ENCODE results near the gene HOXB8. TPM values are rescaled to one million over a fixed set of nuclear protein-coding genes. Genes with fewer than 3 reads are reported as not detected.

HOXB8 gene
- total and polyA plus RNA-seq, 2 experiments from 2014 or later: not detected

GRCh38 chr17:48621410-48622392 is 6.6 kb upstream of the HOXB8 start (continued):
- TF ChIP-seq REST (IDR thresholded peaks at IDR 0.05; ENCODE audit: unreplicated experiment): no peak
- TF ChIP-seq CREB1 (CRISPR knock-in tag; IDR thresholded peaks at IDR 0.05; ENCODE audit: low read depth): no peak
- TF ChIP-seq JUNB (IDR thresholded peaks at IDR 0.05; ENCODE audit: unreplicated experiment): no peak
- peak; percentile 91 for TF ChIP-seq EZH2 (IDR thresholded peaks at IDR 0.05; ENCODE audit: low read depth, unreplicated experiment)
- TF ChIP-seq ZNF114 (CRISPR knock-in tag; IDR thresholded peaks at IDR 0.05): no peak
- no peak for TF ChIP-seq CTCF (conservative IDR thresholded peaks at IDR 0.05; ENCODE audit: low read depth in 2 of 2)

- H3K4me3 ChIP-seq: no peak overlapping the region
- TF ChIP-seq EZH2 (IDR thresholded peaks at IDR 0.05; ENCODE audit: low read depth, unreplicated experiment) (no peak), CREB1 (CRISPR knock-in tag; IDR thresholded peaks at IDR 0.05; ENCODE audit: low read depth) (no peak), ZNF331 (CRISPR knock-in tag; IDR thresholded peaks at IDR 0.05; ENCODE audit: low read depth) (no peak), CTCF (conservative IDR thresholded peaks at IDR 0.05; ENCODE audit: low read depth in 2 of 2) (no peak), POLR2AphosphoS5 (IDR thresholded peaks at IDR 0.05; ENCODE audit: low read depth) (no peak), REST (IDR thresholded peaks at IDR 0.05; ENCODE audit: unreplicated experiment) (no peak), JUNB (IDR thresholded peaks at IDR 0.05; ENCODE audit: unreplicated experiment) (no peak), EZH2phosphoT487 (IDR thresholded peaks at IDR 0.05; ENCODE audit: unreplicated experiment) (no peak)
These were observed 5.5 kb upstream of the HOXB8 start for GRCh38 chr17:48620461-48621139.

More at GRCh38 chr17:48620461-48621139, 5.5 kb upstream of the HOXB8 start:
- peaks cover 3% of the 10 kb centered on the region; the same call in 2 of the 3 replicates for H3K36me3 Mint-ChIP-seq (ENCODE audit: low read depth)
- no peak overlapping the region for H3K4me3 Mint-ChIP-seq
- no peak for ATAC-seq
- no peak overlapping the region for H3K27ac Mint-ChIP-seq
- no peak for DNase-seq (ENCODE audit: low spot score)
- H3K4me2 ChIP-seq: no peak overlapping the region
- H2AFZ ChIP-seq: no peak overlapping the region
- peaks cover 100% of the 10 kb centered on the region for H3K27me3 ChIP-seq (ENCODE audit: insufficient read depth)
- H3K4me1 Mint-ChIP-seq: peaks cover 18% of the 10 kb centered on the region
- H3K79me2 ChIP-seq (replicated peaks; ENCODE audit: insufficient read depth): no peaks in the 10 kb centered on the region
- peaks cover 8% of the 10 kb centered on the region; the same call in 2 of the 3 replicates for H3K9me3 Mint-ChIP-seq
- H3K9me2 ChIP-seq (ENCODE audit: insufficient read depth): no peaks in the 10 kb centered on the region
- peaks cover 98% of the 10 kb centered on the region for H3K27me3 Mint-ChIP-seq (ENCODE audit: insufficient read depth, low read depth, poor library complexity)
- H4K20me1 ChIP-seq (replicated peaks; ENCODE audit: insufficient read depth): peaks cover 61% of the 10 kb centered on the region
- peaks cover 30% of the 10 kb centered on the region for H3K4me1 ChIP-seq (ENCODE audit: insufficient read depth)
- H3F3A ChIP-seq (replicated peaks; ENCODE audit: low read depth): peaks cover 47% of the 10 kb centered on the region
- H3K36me3 ChIP-seq (ENCODE audit: insufficient read depth): no peaks in the 10 kb centered on the region
- H3K27ac ChIP-seq (ENCODE audit: low read depth): no peak overlapping the region
